ENCODE data around the gene ITM2B.
"Not testable (repeated sequence)": the region's sequence is repeated elsewhere in the genome, so short reads cannot be mapped to it uniquely, and the experiment has no call there.

Gene ITM2B

GRCh38 chr13:48233046-48233888 lies at the start of gene ITM2B:
ITM2B (plus strand) TSS chr13:48233206; CDS start chr13:48233361, 155 bp downstream.
- peak; percentile 91 for DNase-seq

- DNase-seq, result no peak
Observed at GRCh38 chr13:48184260-48184659, 48.7 kb upstream of the ITM2B start.

GRCh38 chr13:48185018-48185417 lies 48.0 kb upstream of the ITM2B start:
- no peak for DNase-seq

GRCh38 chr13:48186722-48187121 lies 46.3 kb upstream of the ITM2B start:
- no peak for DNase-seq

GRCh38 chr13:48188131-48188530 lies 44.9 kb upstream of the ITM2B start:
- no peak for DNase-seq

GRCh38 chr13:48188601-48189000 lies 44.4 kb upstream of the ITM2B start:
- DNase-seq, result no peak

- no peak for DNase-seq
Observed at GRCh38 chr13:48189171-48189570, 43.8 kb upstream of the ITM2B start.

- DNase-seq, result no peak
Observed at GRCh38 chr13:48192411-48192935, 40.5 kb upstream of the ITM2B start.

- DNase-seq, result no peak
Observed at GRCh38 chr13:48194379-48194754, 38.6 kb upstream of the ITM2B start.

GRCh38 chr13:48199404-48199946 lies 33.5 kb upstream of the ITM2B start:
- DNase-seq, result no peak

- no peak for DNase-seq
Observed at GRCh38 chr13:48201044-48201443, 32.0 kb upstream of the ITM2B start.

GRCh38 chr13:48207207-48207606 lies 25.8 kb upstream of the ITM2B start:
- not testable (repeated sequence) for DNase-seq

- DNase-seq, result no peak
Observed at GRCh38 chr13:48210178-48210577, 22.8 kb upstream of the ITM2B start.

- DNase-seq, result no peak
Observed at GRCh38 chr13:48214519-48215121, 18.4 kb upstream of the ITM2B start.

- DNase-seq, result not testable (repeated sequence)
Observed at GRCh38 chr13:48215511-48216203, 17.3 kb upstream of the ITM2B start.

- no peak for DNase-seq
Observed at GRCh38 chr13:48216204-48216711, 16.7 kb upstream of the ITM2B start.

GRCh38 chr13:48220592-48220980 lies 12.4 kb upstream of the ITM2B start:
- DNase-seq, result no peak

GRCh38 chr13:48220981-48221685 lies 11.9 kb upstream of the ITM2B start:
- DNase-seq, result no peak

GRCh38 chr13:48221686-48222187 lies 11.3 kb upstream of the ITM2B start:
- DNase-seq, result no peak

- no peak for DNase-seq
Observed at GRCh38 chr13:48222358-48223301, 10.4 kb upstream of the ITM2B start.

GRCh38 chr13:48224701-48225100 lies 8.3 kb upstream of the ITM2B start:
- no peak for DNase-seq

Measured in eye (tissue), 1 donor.